HepG2 (cell line): ENCODE data around the gene EFCAB14. TPM values are rescaled to one million over a fixed set of nuclear protein-coding genes. Genes with fewer than 3 reads are reported as not detected.
"Not testable (repeated sequence)": the region's sequence is repeated elsewhere in the genome, so short reads cannot be mapped to it uniquely, and the experiment has no call there.

Experiments
- ATAC-seq: fragments of 200-7000 bp; cut with Tn5 transposase; 3 replicates; pipeline ENCODE4 v1.9.1; 2020; ENCODE audit warnings: mild to moderate bottlenecking, moderate library complexity
- BruUV-seq: library from RNA; stranded (reverse); fragments of 400-500 nt; replicated peaks from 2 replicates; lab custom pipeline; 2021; lab: Mats Ljungman, UMichigan
- CTCF ChIA-PET: fragments of 300-600 bp; formaldehyde crosslinking; extraction: SDS; loops from one replicate; lab custom pipeline; 2021; ENCODE audit warnings: low total read pairs, inconsistent platforms, low intra/inter-chr PET ratio; lab: Yijun Ruan, JAX
- POLR2A ChIA-PET: fragments of 350-600 bp; sonication (Branson Sonifier 250); formaldehyde crosslinking; loops from one replicate; lab custom pipeline; 2020; ENCODE audit warnings: antibody characterized with exemption, inconsistent platforms; lab: Yijun Ruan, JAX
- DNase-seq: peaks from one replicate; pipeline ENCODE4 v3.0.0-alpha.2; 2015; ENCODE audit warnings: low spot score
- FAIRE-seq: peaks from 3 replicates; lab custom pipeline; 2011; peaks lifted over from hg19 to GRCh38; lab: Jason Lieb, UNC
- H2AFZ ChIP-seq: one replicate; pipeline ENCODE4 v1.6.1; 2011; ENCODE audit warnings: low read length, inconsistent platforms
- H3K27ac ChIP-seq: fragments of 300-600 bp; 3 replicates; pipeline ENCODE4 v1.8.0; 2011; ENCODE audit warnings: mixed run types, mild to moderate bottlenecking, mixed read lengths, low read length, inconsistent platforms; ENCODE audit not compliant: insufficient read depth; ENCODE audit errors: extremely low read length
- H3K27me3 ChIP-seq, 2 experiments: fragments of 200-600 bp in 1 of 2; 2 replicates in 1 of 2; 3 replicates in 1 of 2; pipeline versions ENCODE4 v1.6.0 to v1.8.0; 2011; ENCODE audit warnings: low read length in 2 of 2, mild to moderate bottlenecking in 2 of 2, moderate library complexity in 2 of 2, inconsistent platforms in 1 of 2; ENCODE audit not compliant: insufficient read depth in 2 of 2, control insufficient read depth in 1 of 2
- H3K36me3 ChIP-seq, 2 experiments: fragments of 200-600 bp in 1 of 2; replicated peaks in 1 of 2; 2 replicates in 1 of 2; 3 replicates in 1 of 2; pipeline versions ENCODE4 v1.5.1 to v1.8.0; 2011; ENCODE audit warnings: low read length in 2 of 2, inconsistent platforms in 1 of 2; ENCODE audit not compliant: insufficient read depth in 2 of 2, control insufficient read depth in 1 of 2
- H3K4me1 ChIP-seq: 2 replicates; pipeline ENCODE4 v1.5.1; 2012; ENCODE audit warnings: low read length, inconsistent platforms; ENCODE audit not compliant: insufficient read depth
- H3K4me2 ChIP-seq: 2 replicates; pipeline ENCODE4 v1.6.0; 2011; ENCODE audit warnings: low read depth, low read length, inconsistent platforms
- H3K4me3 ChIP-seq, 3 experiments: fragments of 200-600 bp in 1 of 3; sonication (generic), shearing (Covaris generic) in 1 of 3; replicated peaks in 1 of 3; 2 replicates each; pipeline ENCODE4 v1.5.1; 2011 to 2016; ENCODE audit warnings: low read length in 3 of 3, inconsistent platforms in 2 of 3, low read depth in 2 of 3, mild to moderate bottlenecking in 2 of 3, control low read depth in 1 of 3, mixed read lengths in 1 of 3; ENCODE audit not compliant: insufficient read depth in 1 of 3
- H3K79me2 ChIP-seq: one replicate; pipeline ENCODE4 v1.6.1; 2011; ENCODE audit warnings: low read length, inconsistent platforms; ENCODE audit not compliant: insufficient read depth
- H3K9ac ChIP-seq: 2 replicates; pipeline ENCODE4 v1.6.0; 2011; ENCODE audit warnings: mild to moderate bottlenecking, low read depth, low read length, inconsistent platforms; ENCODE audit not compliant: insufficient read depth
- H3K9me3 ChIP-seq: 2 replicates; pipeline ENCODE4 v1.5.1; 2012; ENCODE audit warnings: mild to moderate bottlenecking, low read length
- H4K20me1 ChIP-seq: 2 replicates; pipeline ENCODE4 v1.6.0; 2011; ENCODE audit warnings: inconsistent platforms, mild to moderate bottlenecking, low read length, moderate library complexity; ENCODE audit not compliant: insufficient read depth
- BORCS8-MEF2B ChIP-seq: sonication (generic); formaldehyde crosslinking; IDR thresholded peaks from 2 replicates; pipeline ENCODE4 v1.8.0; 2022; ENCODE audit warnings: mild to moderate bottlenecking, missing genetic modification reagents
- HES4 ChIP-seq: sonication (generic); formaldehyde crosslinking; IDR thresholded peaks from 2 replicates; pipeline ENCODE4 v1.9.0; 2021; ENCODE audit warnings: mild to moderate bottlenecking, missing genetic modification reagents, borderline replicate concordance
- KDM5B ChIP-seq: sonication (generic); formaldehyde crosslinking; IDR thresholded peaks from 2 replicates; pipeline ENCODE4 v1.4.0; 2020; ENCODE audit warnings: missing genetic modification reagents, mild to moderate bottlenecking, borderline replicate concordance
- KMT2A ChIP-seq: sonication (generic); formaldehyde crosslinking; IDR thresholded peaks from 2 replicates; pipeline ENCODE4 v1.4.0; 2020; ENCODE audit warnings: missing genetic modification reagents
- RBAK ChIP-seq: sonication (generic); formaldehyde crosslinking; IDR thresholded peaks from 2 replicates; pipeline ENCODE4 v1.5.1; 2020; ENCODE audit warnings: mild to moderate bottlenecking, missing genetic modification reagents
- SMYD3 ChIP-seq: sonication (generic); formaldehyde crosslinking; IDR thresholded peaks from 2 replicates; pipeline ENCODE4 v1.8.1; 2023; ENCODE audit warnings: mild to moderate bottlenecking, missing genetic modification reagents
- STAG1 ChIP-seq: sonication (generic); formaldehyde crosslinking; IDR thresholded peaks from 2 replicates; pipeline ENCODE4 v1.4.0; 2020; ENCODE audit warnings: missing genetic modification reagents
- ZFP37 ChIP-seq: sonication (generic); formaldehyde crosslinking; IDR thresholded peaks from 2 replicates; pipeline ENCODE4 v1.4.0; 2020; ENCODE audit warnings: missing genetic modification reagents, borderline replicate concordance
- ZNF251 ChIP-seq: sonication (generic); formaldehyde crosslinking; IDR thresholded peaks from 2 replicates; pipeline ENCODE4 v1.9.0; 2021; ENCODE audit warnings: mild to moderate bottlenecking, missing genetic modification reagents
- WGBS: methylation state at CpG from one replicate; pipeline ENCODE4 v1.1.6; 2017; ENCODE audit warnings: low lambda C conversion rate; 5-methylcytosine and 5-hydroxymethylcytosine counted together
- in situ Hi-C: cut with HindIII; loops from 2 replicates; pipeline ENCODE4 v1.10.0; 2017; ENCODE audit warnings: low pct_unique_long_range_greater_than_20kb; ENCODE audit not compliant: extremely low pct_ligation_motif_present
- intact Hi-C: fragments of 100-400 bp; cut with micrococcal nuclease; formaldehyde crosslinking; loops from one replicate; pipeline ENCODE4 v1.10.0; 2022; ENCODE audit not compliant: unreplicated experiment
- polyA plus RNA-seq, 8 experiments: library from polyadenylated mRNA; depleted of rRNA in 3 of 8; stranded (reverse) in 7 of 8; unstranded in 1 of 8; fragments of >200 nt; fragmentation: Illumina TruSeq in 4 of 8; extraction: Trizol in 4 of 8; gene quantifications; 2 replicates each; pipeline versions ENCODE4 v1.2.1 to v1.2.3, GENCODE V29; 2011 to 2016; ENCODE audit warnings: low read depth in 4 of 8, missing spikeins in 1 of 8, mixed read lengths in 1 of 8; ENCODE audit not compliant: insufficient read depth in 1 of 8
- total RNA-seq, 5 experiments: library from RNA; depleted of rRNA; stranded (reverse); fragments of >200 nt; fragmentation: Illumina TruSeq; extraction: Trizol; gene quantifications; 2 replicates each; pipeline ENCODE4 v1.2.3, GENCODE V29; 2016; ENCODE audit warnings: low read depth in 1 of 5

EFCAB14 gene
- total and polyA plus RNA-seq, 2 of the 13 experiments (the other 11 are each of a cell fraction or from before 2014, with no cell fraction given) = 13.4 to 17.9 TPM

- no peak overlapping the region for H3K4me2 ChIP-seq
- CTCF ChIA-PET = no interaction called here
- 0% methylated on average over 1 of the region's 1 CpG for WGBS
- no peak overlapping the region for H3K4me3 ChIP-seq
- no peaks in the 10 kb centered on the region; a peak in 1 of 5 replicates for H3K27me3 ChIP-seq
- no peak for FAIRE-seq
- BruUV-seq = no TSS peak
- H4K20me1 ChIP-seq = no peaks in the 10 kb centered on the region
- POLR2A ChIA-PET = no interaction called here
- no peak for DNase-seq
- peaks cover 0 to 2% of the 10 kb centered on the region in 2 experiments; a peak in 1 of 5 replicates for H3K36me3 ChIP-seq
- peaks cover 44% of the 10 kb centered on the region for H3K4me1 ChIP-seq
- no peak overlapping the region for H3K9ac ChIP-seq
- in situ Hi-C loops = loop anchor here (5.0 kb wide), 1 partner anchor 104 kb away; the partner anchor contains the start of gene MOB3C
- intact Hi-C loops = loop anchor here (10.0 kb wide), 1 partner anchor 166 kb away; the partner anchor contains the start of gene KNCN
- ATAC-seq = no peak
- TF ChIP-seq KMT2A (CRISPR knock-in tag) = no peak
- no peak for TF ChIP-seq ZFP37 (CRISPR knock-in tag)
- TF ChIP-seq KDM5B (CRISPR knock-in tag) = no peak
- TF ChIP-seq BORCS8-MEF2B (CRISPR knock-in tag) = no peak
- no peak for TF ChIP-seq RBAK (CRISPR knock-in tag)
- TF ChIP-seq HES4 (CRISPR knock-in tag) = no peak
- no peak for TF ChIP-seq ZNF251 (CRISPR knock-in tag)
- no peak for TF ChIP-seq SMYD3 (CRISPR knock-in tag)
- TF ChIP-seq STAG1 (CRISPR knock-in tag) = no peak
- H3K27ac ChIP-seq = no peak overlapping the region
- peaks cover 21% of the 10 kb centered on the region for H3K79me2 ChIP-seq
- H3K9me3 ChIP-seq = no peaks in the 10 kb centered on the region
- H2AFZ ChIP-seq = no peak overlapping the region
These were observed 2.3 kb upstream of the EFCAB14 start for GRCh38 chr1:46721204-46721603.

- POLR2A ChIA-PET = interaction anchor here (1.0 kb wide), 1 partner anchor 16 kb away, joined by 3 read pairs; no protein-coding TSS in a partner anchor
- Histone ChIP-seq H3K4me1 (peaks cover 35% of the 10 kb centered on the region), H3K79me2 (peaks cover 21% of the 10 kb centered on the region)
- H3K27ac ChIP-seq, ATAC-seq, FAIRE-seq, H3K4me3 ChIP-seq, H3K27me3 ChIP-seq, H2AFZ ChIP-seq, CTCF ChIA-PET, H3K36me3 ChIP-seq, H4K20me1 ChIP-seq, H3K4me2 ChIP-seq, BruUV-seq, H3K9me3 ChIP-seq, DNase-seq, H3K9ac ChIP-seq: not testable (repeated sequence)
- intact Hi-C loops (loop anchor here (10.0 kb wide), 1 partner anchor 166 kb away; the partner anchor contains the start of gene KNCN), in situ Hi-C loops (loop anchor here (5.0 kb wide), 1 partner anchor 103 kb away; the partner anchor contains the start of gene MOB3C)
- WGBS = 53% methylated on average over 8 of the region's 8 CpGs
These were observed 1.4 kb upstream of the EFCAB14 start for GRCh38 chr1:46720319-46720718.
